PC-3 (cell line): Measurements from ENCODE around the gene FAM124A.

Source experiments
- EZH2 ChIP-seq: fragments of 300-600 bp; sonication (generic); IDR thresholded peaks from one replicate; pipeline ENCODE4 v1.6.1; 2017; ENCODE audit warnings: antibody characterized with exemption, mild to moderate bottlenecking, low read length; ENCODE audit not compliant: unreplicated experiment
- TF ChIP-seq, protein P1 (sequence below): fragments of 300-600 bp; sonication (generic); conservative IDR thresholded peaks from 2 replicates; pipeline ENCODE4 v1.5.1; 2017; ENCODE audit warnings: antibody characterized with exemption, low read depth, mild to moderate bottlenecking, low read length

DNA sequence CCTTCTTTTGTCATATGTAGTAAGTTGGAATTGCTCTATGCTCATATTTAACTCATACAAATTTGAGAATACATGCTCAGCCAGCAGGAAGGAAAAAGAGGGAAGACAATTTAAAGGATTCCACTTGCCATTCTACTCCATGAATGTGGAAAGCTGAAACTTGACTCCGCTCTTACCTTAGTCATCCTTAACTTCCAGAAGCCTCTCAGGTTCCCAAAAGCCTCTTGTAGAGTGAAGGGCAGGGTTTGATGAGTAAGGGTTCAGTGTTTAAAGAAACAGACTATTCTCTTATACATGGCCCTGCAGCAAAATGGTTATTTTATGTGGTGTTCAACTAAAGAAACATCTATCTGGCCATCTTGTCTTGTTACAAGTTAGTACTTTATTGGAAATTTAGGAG lies 27.1 kb downstream of the FAM124A start:
- TF ChIP-seq EZH2, result no peak
- TF ChIP-seq, protein P1, sequence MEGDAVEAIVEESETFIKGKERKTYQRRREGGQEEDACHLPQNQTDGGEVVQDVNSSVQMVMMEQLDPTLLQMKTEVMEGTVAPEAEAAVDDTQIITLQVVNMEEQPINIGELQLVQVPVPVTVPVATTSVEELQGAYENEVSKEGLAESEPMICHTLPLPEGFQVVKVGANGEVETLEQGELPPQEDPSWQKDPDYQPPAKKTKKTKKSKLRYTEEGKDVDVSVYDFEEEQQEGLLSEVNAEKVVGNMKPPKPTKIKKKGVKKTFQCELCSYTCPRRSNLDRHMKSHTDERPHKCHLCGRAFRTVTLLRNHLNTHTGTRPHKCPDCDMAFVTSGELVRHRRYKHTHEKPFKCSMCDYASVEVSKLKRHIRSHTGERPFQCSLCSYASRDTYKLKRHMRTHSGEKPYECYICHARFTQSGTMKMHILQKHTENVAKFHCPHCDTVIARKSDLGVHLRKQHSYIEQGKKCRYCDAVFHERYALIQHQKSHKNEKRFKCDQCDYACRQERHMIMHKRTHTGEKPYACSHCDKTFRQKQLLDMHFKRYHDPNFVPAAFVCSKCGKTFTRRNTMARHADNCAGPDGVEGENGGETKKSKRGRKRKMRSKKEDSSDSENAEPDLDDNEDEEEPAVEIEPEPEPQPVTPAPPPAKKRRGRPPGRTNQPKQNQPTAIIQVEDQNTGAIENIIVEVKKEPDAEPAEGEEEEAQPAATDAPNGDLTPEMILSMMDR, result no peak
